ENCODE data around the gene SLC22A4. TPM values are rescaled to one million over a fixed set of nuclear protein-coding genes. Genes with fewer than 3 reads are reported as not detected.

The SLC22A4 gene
- total RNA-seq, 6 donors from 2014 or later = 3.9 to 17.8 (median 8.1) TPM

DNA sequence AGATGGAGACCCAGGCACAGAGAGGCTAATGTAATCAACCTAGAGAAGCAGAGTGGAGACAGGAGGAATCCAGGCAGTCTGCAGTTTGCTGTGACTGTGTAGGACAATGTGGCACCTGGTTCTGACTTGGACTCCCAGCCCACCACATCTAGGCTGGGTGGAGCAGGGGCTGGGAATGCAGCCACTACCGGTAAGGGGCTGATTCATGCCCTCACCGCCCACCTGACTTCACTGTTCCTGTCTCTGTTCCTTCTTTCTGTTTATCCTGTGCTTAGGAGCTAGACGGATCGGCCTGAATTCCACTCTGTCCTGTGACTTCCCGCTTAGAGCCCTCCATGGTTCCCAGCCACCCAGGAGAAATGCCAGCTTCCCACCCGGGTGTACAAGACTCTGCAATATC lies 34.1 kb upstream of the SLC22A4 start:
- no peak for TF ChIP-seq POLR2AphosphoS5 (IDR thresholded peaks at IDR 0.05)
- TF ChIP-seq, protein P1, sequence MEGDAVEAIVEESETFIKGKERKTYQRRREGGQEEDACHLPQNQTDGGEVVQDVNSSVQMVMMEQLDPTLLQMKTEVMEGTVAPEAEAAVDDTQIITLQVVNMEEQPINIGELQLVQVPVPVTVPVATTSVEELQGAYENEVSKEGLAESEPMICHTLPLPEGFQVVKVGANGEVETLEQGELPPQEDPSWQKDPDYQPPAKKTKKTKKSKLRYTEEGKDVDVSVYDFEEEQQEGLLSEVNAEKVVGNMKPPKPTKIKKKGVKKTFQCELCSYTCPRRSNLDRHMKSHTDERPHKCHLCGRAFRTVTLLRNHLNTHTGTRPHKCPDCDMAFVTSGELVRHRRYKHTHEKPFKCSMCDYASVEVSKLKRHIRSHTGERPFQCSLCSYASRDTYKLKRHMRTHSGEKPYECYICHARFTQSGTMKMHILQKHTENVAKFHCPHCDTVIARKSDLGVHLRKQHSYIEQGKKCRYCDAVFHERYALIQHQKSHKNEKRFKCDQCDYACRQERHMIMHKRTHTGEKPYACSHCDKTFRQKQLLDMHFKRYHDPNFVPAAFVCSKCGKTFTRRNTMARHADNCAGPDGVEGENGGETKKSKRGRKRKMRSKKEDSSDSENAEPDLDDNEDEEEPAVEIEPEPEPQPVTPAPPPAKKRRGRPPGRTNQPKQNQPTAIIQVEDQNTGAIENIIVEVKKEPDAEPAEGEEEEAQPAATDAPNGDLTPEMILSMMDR (IDR thresholded peaks at IDR 0.05) = no peak
- TF ChIP-seq POLR2A (IDR thresholded peaks at IDR 0.05) = no peak
- Histone ChIP-seq H3K27ac (peak overlapping the region in 2 of 4 donors; percentile 21 to 53), H3K4me1 (peaks cover 9 to 36% (median 16%) of the 10 kb centered on the region in 4 donors), H3K4me3 (no peak overlapping the region), H3K9me3 (no peaks in the 10 kb centered on the region), H3K36me3 (no peaks in the 10 kb centered on the region), H3K27me3 (peaks cover 0 to 6% (median 3%) of the 10 kb centered on the region in 4 donors)
- ATAC-seq (ENCODE audit: low FRiP score in 2 of 2) (no peak), DNase-seq (peak in 1 of 2 donors; percentile 21)
- 69 to 75% methylated on average over 6 of the region's 6 CpGs for WGBS, 2 donors

DNA sequence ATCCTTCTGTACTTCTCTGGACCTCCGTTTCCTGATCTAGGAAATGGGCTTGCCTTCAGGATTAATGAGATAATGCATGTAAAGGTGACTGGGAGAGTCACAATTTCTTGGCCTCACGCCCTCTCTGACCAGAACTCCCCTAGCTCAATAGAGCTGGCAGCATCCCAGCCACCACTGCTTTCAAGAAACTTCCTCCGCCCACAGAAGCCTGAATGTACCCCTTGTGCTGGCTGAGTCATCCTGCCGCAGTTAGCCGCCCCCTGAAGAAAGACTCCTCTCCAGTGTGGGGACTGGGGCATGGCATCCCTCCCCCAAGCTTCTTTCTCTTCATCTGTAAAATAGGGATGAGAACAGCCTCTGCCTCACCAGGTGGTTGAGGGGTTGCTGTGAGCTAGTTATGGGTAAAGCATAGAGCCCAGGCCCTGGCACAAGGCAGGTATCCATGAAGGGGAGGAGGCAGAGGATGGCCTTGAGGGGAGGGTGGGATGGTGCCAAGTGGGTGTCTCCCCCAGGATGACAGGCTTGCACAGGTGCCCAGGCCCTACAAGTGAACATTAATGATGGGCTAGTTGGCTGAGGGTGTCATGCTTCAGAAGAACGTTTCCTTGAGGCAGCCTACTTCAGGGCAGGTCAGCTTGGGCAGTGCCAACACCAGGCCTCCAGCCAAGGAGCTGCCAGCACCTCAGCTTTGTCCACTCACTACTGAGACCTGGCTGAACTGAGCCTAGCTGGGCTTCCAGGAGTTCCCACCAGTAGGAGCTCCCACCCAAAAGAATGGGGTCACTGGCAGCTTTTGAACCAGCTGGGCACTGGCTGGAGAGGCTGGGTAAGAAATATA lies 33.3 kb upstream of the SLC22A4 start:
- no peak overlapping the region for H3K27ac ChIP-seq
- no peaks in the 10 kb centered on the region for H3K36me3 ChIP-seq
- TF ChIP-seq, protein P1 (IDR thresholded peaks at IDR 0.05) = no peak
- TF ChIP-seq POLR2A (IDR thresholded peaks at IDR 0.05) = no peak
- TF ChIP-seq POLR2AphosphoS5 (IDR thresholded peaks at IDR 0.05) = no peak
- TF ChIP-seq EP300 (IDR thresholded peaks at IDR 0.05) = no peak
- peak in 1 of 2 donors; percentile 60 for DNase-seq
- H3K27me3 ChIP-seq = peaks cover 0 to 6% (median 3%) of the 10 kb centered on the region in 4 donors
- 37 to 46% methylated on average over 6 of the region's 6 CpGs for WGBS, 2 donors
- H3K4me3 ChIP-seq = no peak overlapping the region
- H3K4me1 ChIP-seq = peaks cover 18 to 44% (median 20%) of the 10 kb centered on the region in 4 donors
- no peaks in the 10 kb centered on the region for H3K9me3 ChIP-seq
- no peak for ATAC-seq (ENCODE audit: low FRiP score in 2 of 2)

DNA sequence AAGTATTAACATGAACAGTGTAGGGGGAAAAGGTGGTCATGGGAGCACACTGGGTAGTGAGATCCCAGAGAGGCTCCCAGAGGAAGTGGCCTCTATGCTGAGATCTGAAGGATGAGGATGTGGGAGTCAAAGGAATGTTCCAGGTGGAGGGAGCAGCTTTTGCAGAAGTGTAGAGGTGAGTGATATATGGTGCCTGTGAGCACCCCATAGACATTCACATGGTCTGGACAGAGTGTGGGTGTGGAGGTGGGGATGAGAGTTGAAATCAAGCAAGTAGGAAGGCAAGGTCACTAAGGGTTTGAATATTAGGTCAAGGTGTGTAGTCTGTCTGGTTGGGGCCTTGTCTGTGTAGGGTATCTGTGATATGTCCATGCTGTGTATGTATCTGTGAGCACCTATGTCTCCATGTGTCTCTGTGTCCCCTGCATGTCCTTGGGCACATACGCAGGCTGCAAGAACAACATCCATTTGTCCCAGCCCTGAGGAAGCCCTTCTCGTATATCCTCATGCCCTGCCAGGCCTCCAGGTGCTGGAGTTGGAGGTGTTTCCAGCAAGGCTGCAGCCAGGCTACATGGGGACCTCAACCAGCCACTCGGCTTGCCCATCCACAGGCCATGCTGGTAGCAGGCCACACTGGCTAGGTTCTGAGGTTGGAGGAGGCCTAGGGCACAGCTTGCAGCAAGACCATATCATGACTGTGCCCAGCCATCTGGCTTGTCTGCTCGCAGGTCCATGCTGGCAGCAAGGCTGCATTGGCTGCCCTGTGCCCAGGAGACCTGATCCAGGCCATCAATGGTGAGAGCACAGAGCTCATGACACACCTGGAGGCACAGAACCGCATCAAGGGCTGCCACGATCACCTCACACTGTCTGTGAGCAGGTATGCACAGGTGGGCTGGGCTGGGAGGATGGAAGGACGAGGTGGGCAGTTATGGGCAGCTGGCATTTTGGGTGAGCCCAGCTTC lies 32.0 kb upstream of the SLC22A4 start:
- WGBS, 2 donors = 86 to 100% methylated on average over 3 to 7 of the region's 7 CpGs
- Histone ChIP-seq H3K4me1 (peaks cover 18 to 41% (median 20%) of the 10 kb centered on the region in 4 donors), H3K9me3 (no peaks in the 10 kb centered on the region), H3K36me3 (no peaks in the 10 kb centered on the region), H3K27ac (no peak overlapping the region), H3K4me3 (no peak overlapping the region), H3K27me3 (peaks cover 0 to 6% (median 2%) of the 10 kb centered on the region in 4 donors)
- no peak for TF ChIP-seq EP300 (IDR thresholded peaks at IDR 0.05)
- TF ChIP-seq, protein P1 (IDR thresholded peaks at IDR 0.05) = no peak
- TF ChIP-seq POLR2A (IDR thresholded peaks at IDR 0.05) = no peak
- TF ChIP-seq POLR2AphosphoS5 (IDR thresholded peaks at IDR 0.05) = no peak
- no peak for ATAC-seq (ENCODE audit: low FRiP score in 2 of 2)
- DNase-seq = peak in 1 of 2 donors; percentile 14

DNA sequence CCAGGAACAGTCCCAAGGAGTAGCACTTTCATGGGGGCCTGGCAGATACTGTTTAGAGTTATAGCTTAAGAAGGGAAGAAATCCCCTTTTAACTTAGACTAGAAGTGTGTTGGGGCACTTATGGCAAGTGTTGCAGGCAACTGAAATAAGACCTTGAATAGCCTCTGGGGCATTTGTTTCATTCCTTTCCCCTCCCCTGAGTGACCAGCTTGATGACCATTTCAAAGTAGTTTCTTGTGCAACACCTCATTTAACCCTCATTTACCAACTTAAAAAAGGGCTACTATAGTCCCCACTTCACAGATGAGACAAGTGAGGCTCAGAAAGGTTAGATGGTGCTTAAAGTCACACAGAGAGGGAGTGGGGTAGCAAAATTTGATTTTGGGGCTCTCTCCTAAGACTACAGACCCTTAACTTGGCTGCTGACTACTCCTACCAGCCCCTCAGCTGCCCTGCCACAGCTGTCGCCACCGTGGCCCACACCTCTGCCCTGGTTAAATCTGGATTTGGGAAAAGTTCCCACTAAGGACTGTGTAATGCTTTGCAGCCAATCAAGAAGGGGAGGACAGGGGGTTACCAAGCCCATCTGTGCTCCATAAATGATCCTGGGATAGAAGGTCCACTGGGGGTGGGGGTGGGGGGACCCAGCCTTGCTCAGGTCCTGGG lies 31.2 kb upstream of the SLC22A4 start:
- peaks cover 12 to 33% (median 15%) of the 10 kb centered on the region in 4 donors for H3K4me1 ChIP-seq
- H3K27me3 ChIP-seq = no peaks in the 10 kb centered on the region
- no peaks in the 10 kb centered on the region for H3K9me3 ChIP-seq
- H3K27ac ChIP-seq = no peak overlapping the region
- 100% methylated on average over 2 of the region's 2 CpGs for WGBS, 2 donors
- TF ChIP-seq POLR2A (IDR thresholded peaks at IDR 0.05) (no peak), POLR2AphosphoS5 (IDR thresholded peaks at IDR 0.05) (no peak), EP300 (IDR thresholded peaks at IDR 0.05) (no peak)
- TF ChIP-seq, protein P1 (IDR thresholded peaks at IDR 0.05) = no peak
- H3K36me3 ChIP-seq = no peaks in the 10 kb centered on the region
- no peak for DNase-seq
- ATAC-seq (ENCODE audit: low FRiP score in 2 of 2) = no peak
- no peak overlapping the region for H3K4me3 ChIP-seq

Data from upper lobe of left lung (tissue), 6 donors.